Right cardiac atrium (tissue), 5 donors: ENCODE data around the gene FAM170A. TPM values are rescaled to one million over a fixed set of nuclear protein-coding genes. Genes with fewer than 3 reads are reported as not detected.

Source experiments
- ATAC-seq, 2 donors: fragments of 200-7000 bp; cut with Tn5 transposase; one replicate each; pipeline versions ENCODE4 v1.8.0 to v1.9.1; 2020; ENCODE audit warnings: moderate library complexity in 2 of 2, mild to moderate bottlenecking in 1 of 2
- DNase-seq, 3 donors: peaks; one replicate each; pipeline ENCODE4 v3.0.0-alpha.2; 2020
- H3K27ac ChIP-seq: one replicate; pipeline ENCODE4 v1.5.1; 2013; ENCODE audit warnings: mild to moderate bottlenecking, low read length, control low read depth, moderate library complexity
- H3K27me3 ChIP-seq: one replicate; pipeline ENCODE4 v1.6.1; 2013; ENCODE audit not compliant: control insufficient read depth, insufficient read depth
- H3K4me1 ChIP-seq: one replicate; pipeline ENCODE4 v1.6.1; 2013; ENCODE audit warnings: low read length; ENCODE audit not compliant: control insufficient read depth, insufficient read depth
- H3K4me3 ChIP-seq: one replicate; pipeline ENCODE4 v1.5.1; 2013; ENCODE audit warnings: low read length, control low read depth
- H3K9me3 ChIP-seq: one replicate; pipeline ENCODE4 v1.6.1; 2013; ENCODE audit warnings: low read length; ENCODE audit not compliant: control insufficient read depth
- WGBS: extraction: QIAGEN DNeasy Blood & Tissue Kit; methylation state at CpG from one replicate; pipeline ENCODE4 v1.1.7; 2013; 5-methylcytosine and 5-hydroxymethylcytosine counted together
- intact Hi-C, 4 donors: fragments of 100-400 bp; cut with DNase I; formaldehyde crosslinking; loops; one replicate each; pipeline versions ENCODE4 v1.11.0 to v1.14.0; 2022 to 2023
- polyA plus RNA-seq: library from polyadenylated mRNA; stranded (reverse); fragments of 200-250 nt; gene quantifications from one replicate; pipeline ENCODE4 v1.2.3, GENCODE V29; 2013
- total RNA-seq, 4 donors: library from RNA; stranded (reverse); fragmentation: NEBNext Ultra II Directional; extraction: Animal tissue kit (Norgen Biotek cat#: 25700); gene quantifications; one replicate each; pipeline ENCODE4 v1.2.1, GENCODE V29; 2021
- donor health status: healthy with polysubstance abuse.
- donor health status: DM: no; HTN: yes; CAD: no.
- donor health status: DM: no; HTN: no; CAD: no.
- donor health status: DM: no; HTN: yes; CAD: no; lungs with severe emphysema.
- donor health status: DM: yes; HTN: yes; CAD: no.

The FAM170A gene
- total and polyA plus RNA-seq, 5 donors, result not detected

DNA sequence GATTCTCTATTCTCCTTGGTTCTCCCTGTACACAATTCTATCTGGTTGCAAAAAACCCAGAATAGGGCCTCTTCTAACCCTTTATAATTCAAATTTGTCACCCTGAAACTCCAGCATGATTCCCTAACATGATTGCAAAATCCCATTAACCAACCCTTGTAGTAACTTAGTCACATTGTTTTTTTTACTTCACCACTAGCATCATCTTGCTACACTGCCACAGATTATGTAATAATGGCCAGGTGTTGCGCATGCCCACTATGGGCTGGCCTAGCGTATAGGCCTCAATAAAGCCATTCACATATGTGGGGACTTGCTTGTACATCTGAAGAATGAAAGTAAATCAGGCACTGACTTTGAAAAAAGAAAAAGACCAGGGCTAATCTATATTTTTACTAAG, 25.7 kb downstream of the FAM170A start:
- Histone ChIP-seq H3K9me3 (no peaks in the 10 kb centered on the region), H3K4me3 (no peak overlapping the region), H3K4me1 (no peaks in the 10 kb centered on the region), H3K27ac (no peak overlapping the region), H3K27me3 (no peaks in the 10 kb centered on the region)
- 89% methylated on average over 2 of the region's 2 CpGs for WGBS
- intact Hi-C loops, result no loop called here
- DNase-seq (no peak), ATAC-seq (no peak)

DNA sequence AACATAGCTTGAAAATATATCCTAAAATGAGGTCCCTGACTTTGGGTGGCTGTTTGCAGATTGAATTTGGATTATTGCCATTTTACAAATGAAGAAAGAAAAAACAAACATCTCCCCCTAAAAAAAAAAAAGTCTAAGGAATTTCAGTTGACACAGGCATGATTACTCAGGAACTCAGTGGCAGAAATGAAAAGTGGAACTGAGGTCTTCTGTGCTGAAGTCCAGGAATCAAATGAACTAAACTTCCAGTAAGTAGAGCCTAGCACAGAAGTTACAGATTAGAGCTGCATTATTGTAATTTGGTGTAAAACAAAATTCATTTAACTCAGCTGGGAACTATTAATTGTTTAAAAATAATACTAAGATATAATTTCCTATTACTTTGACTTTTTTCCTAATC, 26.7 kb downstream of the FAM170A start:
- Histone ChIP-seq H3K4me3 (no peak overlapping the region), H3K27ac (no peak overlapping the region), H3K27me3 (no peaks in the 10 kb centered on the region), H3K4me1 (no peaks in the 10 kb centered on the region), H3K9me3 (no peaks in the 10 kb centered on the region)
- no peak for DNase-seq
- intact Hi-C loops, result no loop called here
- ATAC-seq, result no peak

DNA sequence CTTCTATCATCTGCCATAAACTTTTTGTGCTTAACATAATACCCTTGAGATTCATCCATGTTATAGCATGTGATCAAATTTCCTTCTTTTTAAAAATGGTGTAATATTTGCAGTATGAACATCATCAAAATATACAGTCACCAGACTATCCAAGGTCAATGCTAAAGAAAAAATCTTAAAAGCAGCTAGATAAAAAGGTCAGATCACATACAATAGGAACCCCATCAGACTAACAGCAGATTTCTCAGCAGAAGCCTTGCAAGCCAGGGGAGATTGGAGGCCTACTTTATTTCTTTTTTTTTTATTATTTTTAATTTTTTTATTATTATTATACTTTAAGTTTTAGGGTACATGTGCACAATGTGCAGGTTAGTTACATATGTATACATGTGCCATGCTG, 37.2 kb downstream of the FAM170A start:
- Histone ChIP-seq H3K4me3 (no peak overlapping the region), H3K9me3 (no peaks in the 10 kb centered on the region), H3K27ac (no peak overlapping the region), H3K4me1 (no peaks in the 10 kb centered on the region), H3K27me3 (no peaks in the 10 kb centered on the region)
- intact Hi-C loops, result no loop called here
- DNase-seq, result no peak
- ATAC-seq, result no peak

DNA sequence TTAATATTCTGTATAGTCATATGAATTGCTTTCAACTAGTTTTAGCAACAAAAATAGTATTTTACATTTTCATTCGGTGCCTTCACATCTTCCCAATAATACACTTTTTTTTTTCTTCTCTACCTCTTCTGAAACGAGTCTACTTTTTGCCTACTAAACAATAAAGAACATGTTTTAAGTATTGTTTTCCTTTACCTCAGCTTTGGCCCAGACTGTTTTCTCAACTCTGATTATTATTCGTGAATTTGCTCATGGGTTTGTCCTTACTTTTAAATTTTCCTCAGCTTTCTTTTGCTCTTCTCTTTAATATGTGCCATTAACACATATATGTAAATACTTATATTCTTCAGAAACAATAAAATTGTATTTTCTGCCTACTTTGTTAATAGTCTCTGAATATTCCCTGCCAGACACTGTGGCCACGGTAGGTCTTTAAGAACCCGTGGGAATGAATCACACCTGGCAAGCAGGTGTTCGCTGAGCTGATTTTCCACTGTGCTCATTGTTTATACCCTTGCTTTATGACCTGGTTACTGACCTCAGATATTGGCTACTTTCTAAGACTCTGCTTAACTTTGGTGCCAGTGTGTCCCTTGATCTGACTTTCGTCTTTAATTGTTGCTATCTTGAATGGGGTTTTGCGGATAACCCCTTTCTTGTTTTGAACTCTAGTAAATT, 49.1 kb downstream of the FAM170A start:
- ATAC-seq, result no peak

DNA sequence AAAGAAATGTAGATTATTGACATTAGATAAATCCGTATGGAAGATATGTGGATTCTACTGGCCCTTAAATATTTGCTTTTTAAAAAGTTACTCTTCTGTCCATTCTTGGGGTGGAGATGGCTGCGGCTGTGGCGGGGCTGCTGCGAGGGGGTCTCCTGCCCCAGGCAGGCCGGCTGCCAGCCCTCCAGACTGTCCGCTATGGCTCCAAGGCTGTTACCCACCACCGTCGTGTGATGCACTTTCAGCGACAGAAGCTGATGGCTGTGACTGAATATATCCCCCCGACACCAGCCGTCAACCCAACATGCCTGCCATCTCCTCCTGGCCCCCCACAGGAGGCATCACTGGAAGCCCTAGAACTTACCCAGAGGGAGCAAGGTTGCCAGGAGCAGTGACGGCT, 50.7 kb downstream of the FAM170A start:
- H3K27me3 ChIP-seq, result no peaks in the 10 kb centered on the region
- ATAC-seq (no peak), DNase-seq (no peak)
- intact Hi-C loops, result no loop called here
- no peaks in the 10 kb centered on the region for H3K9me3 ChIP-seq
- no peak overlapping the region for H3K4me3 ChIP-seq
- 85% methylated on average over 12 of the region's 12 CpGs for WGBS
- no peak overlapping the region for H3K27ac ChIP-seq
- no peaks in the 10 kb centered on the region for H3K4me1 ChIP-seq

More for the DNA sequence above, 49.1 kb downstream of the FAM170A start:
- Histone ChIP-seq H3K4me3 (no peak overlapping the region), H3K27ac (no peak overlapping the region), H3K27me3 (no peaks in the 10 kb centered on the region), H3K4me1 (no peaks in the 10 kb centered on the region), H3K9me3 (no peaks in the 10 kb centered on the region)
- DNase-seq, result no peak
- intact Hi-C loops, result no loop called here
- WGBS, result 71% methylated on average over 8 of the region's 8 CpGs

DNA sequence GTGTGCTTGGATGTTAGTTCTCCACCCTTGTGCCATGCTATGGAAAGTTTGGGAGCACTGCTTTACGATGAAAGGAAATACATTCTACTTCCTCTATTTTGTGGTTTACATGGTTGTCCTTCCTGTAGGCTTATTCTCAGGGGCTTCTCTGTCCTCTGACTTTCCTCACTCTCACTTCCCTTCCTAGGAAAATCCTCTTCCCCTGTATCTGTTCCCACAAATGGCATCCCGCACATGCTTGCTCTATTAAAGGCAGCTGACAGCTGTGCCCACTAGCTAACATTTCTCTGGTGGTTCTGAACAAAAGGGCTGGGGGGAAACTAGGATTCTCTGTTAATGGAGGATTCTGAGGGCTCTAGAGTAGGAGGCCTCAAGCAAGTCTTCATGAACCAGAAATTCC, 52.4 kb downstream of the FAM170A start:
- intact Hi-C loops, result no loop called here
- H3K4me1 ChIP-seq, result no peaks in the 10 kb centered on the region
- ATAC-seq, result no peak
- DNase-seq, result no peak
- 71% methylated on average over 2 of the region's 2 CpGs for WGBS
- no peaks in the 10 kb centered on the region for H3K9me3 ChIP-seq
- H3K4me3 ChIP-seq, result no peak overlapping the region
- H3K27ac ChIP-seq, result no peak overlapping the region
- no peaks in the 10 kb centered on the region for H3K27me3 ChIP-seq

DNA sequence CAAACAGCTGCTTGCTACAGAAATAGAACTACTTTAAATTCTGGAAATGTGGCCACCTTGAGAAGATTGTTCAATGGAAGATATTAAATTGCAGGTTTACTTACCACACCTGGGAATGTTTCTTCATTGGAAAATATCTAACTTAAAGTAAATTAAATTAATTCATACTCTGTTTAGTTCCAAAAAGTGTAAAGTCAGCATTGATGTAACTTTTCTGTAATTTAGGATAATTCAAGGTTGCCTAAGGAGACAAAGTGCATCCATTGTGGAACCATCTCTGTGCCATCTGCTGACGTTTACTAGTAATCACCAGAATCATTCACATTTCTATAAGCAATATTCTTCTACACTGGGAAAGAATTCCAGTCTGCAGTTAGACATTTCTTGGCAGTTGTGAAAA, 53.0 kb downstream of the FAM170A start:
- no peaks in the 10 kb centered on the region for H3K9me3 ChIP-seq
- intact Hi-C loops, result no loop called here
- no peaks in the 10 kb centered on the region for H3K4me1 ChIP-seq
- 77% methylated on average over 1 of the region's 1 CpG for WGBS
- DNase-seq, result no peak
- no peak overlapping the region for H3K27ac ChIP-seq
- H3K27me3 ChIP-seq, result no peaks in the 10 kb centered on the region
- H3K4me3 ChIP-seq, result no peak overlapping the region
- ATAC-seq, result no peak

Other genes starting within 250 kb of the FAM170A start
- 100 to 1,000 TPM; 200 to 253 (median 223) TPM for gene HSD17B4, start 177.1 kb upstream of the FAM170A start, total RNA-seq
- 207 TPM for gene HSD17B4, start 177.1 kb upstream of the FAM170A start, polyA plus RNA-seq